Thyroid gland (tissue), 4 donors: ENCODE measurements around the gene NCAPD2.

Experiments
- CTCF ChIP-seq, 6 experiments: fragments of 200-600 bp in 3 of 6; fragments of 450-650 bp in 3 of 6; sonication (generic) in 3 of 6; IDR thresholded peaks; one replicate each; pipeline ENCODE4 v1.5.1; 2016 to 2019; ENCODE audit warnings: antibody characterized with exemption in 6 of 6, mild to moderate bottlenecking in 2 of 6, inconsistent platforms in 1 of 6, moderate library complexity in 1 of 6
- POLR2A ChIP-seq, 2 donors: fragments of 450-650 bp; IDR thresholded peaks; one replicate each; pipeline ENCODE4 v1.6.1; 2017; ENCODE audit warnings: antibody characterized with exemption in 2 of 2, mild to moderate bottlenecking in 2 of 2, moderate library complexity in 1 of 2

- TF ChIP-seq CTCF (IDR thresholded peaks at IDR 0.05) (no peak), POLR2A (IDR thresholded peaks at IDR 0.05) (no peak)
Observed at GRCh38 chr12:6556857-6557256, 63.0 kb downstream of the NCAPD2 start.
